Stimulated activated CD4-positive, alpha-beta T cell treated with anti-CD3 and anti-CD28 coated beads, Interleukin-2, amount 100 ng/mL, for 48 hours (primary cell): ENCODE measurements around the gene PORCN.
A peak's percentile ranks its signal among the peaks of the same experiment; 100 is the strongest.
"Not testable (repeated sequence)": the region's sequence is repeated elsewhere in the genome, so short reads cannot be mapped to it uniquely, and the experiment has no call there.

Source experiments
- DNase-seq, 2 donors: peaks; one replicate each; pipeline ENCODE4 v3.0.0-alpha.2; 2020

PORCN gene

DNA sequence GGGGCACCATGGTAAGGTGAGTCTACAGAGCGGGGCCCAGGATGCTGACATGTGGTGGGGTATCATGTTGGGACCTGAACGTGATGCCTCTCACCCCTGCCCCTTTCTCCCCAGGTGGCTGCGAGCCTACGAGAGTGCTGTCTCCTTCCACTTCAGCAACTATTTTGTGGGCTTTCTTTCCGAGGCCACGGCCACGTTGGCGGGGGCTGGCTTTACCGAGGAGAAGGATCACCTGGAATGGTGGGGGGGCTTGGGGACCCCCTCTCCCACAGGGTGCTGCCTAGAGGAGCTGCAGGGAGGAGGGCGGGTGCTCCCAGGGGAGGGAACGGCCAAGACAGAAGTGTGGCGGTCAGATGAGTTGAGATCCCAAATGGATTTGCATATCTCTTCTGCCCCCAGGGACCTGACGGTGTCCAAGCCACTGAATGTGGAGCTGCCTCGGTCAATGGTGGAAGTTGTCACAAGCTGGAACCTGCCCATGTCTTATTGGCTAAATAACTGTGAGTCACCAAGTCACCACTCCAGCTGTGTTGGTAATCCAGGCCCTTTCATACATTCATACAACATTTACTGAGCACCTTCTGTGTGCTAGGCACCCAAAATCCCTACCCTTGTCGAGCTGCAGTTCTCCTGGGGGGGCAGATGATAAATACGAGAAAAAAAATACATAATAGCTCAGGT lies 5.5 kb downstream of the PORCN start:
- no peak for DNase-seq

DNA sequence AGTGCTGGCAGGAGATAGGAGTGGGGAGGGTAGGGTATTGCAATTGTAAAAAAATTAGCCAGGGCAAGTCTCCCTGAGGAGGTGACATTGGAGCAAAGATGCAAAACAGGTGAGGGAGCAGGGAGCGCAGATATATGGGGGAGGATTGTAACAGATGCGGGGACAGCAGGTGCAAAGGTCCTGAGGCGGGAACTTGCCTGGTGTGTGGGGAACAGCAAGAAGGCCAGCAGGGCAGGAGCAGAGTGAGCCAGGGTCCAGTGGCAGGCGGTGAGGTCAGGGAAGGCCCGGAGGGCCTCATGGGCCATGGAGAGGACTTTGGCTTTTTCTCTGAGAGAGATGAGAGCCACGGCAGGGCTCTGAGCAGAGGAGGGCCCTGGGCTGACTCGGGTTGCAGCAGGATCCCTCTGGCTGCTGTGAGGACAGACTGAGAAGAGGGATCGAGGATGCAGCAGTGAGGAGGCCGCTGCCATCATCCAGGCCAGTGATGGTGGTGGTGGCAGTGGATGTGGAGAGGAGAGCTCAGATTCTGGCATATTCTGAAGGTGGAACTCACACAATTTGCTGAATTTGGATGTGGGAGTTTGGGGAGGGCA lies 6.2 kb downstream of the PORCN start:
- DNase-seq = no peak

GRCh38 chrX:48515842-48516241 lies 7.0 kb downstream of the PORCN start:
- DNase-seq = no peak

- DNase-seq = no peak
Measured at GRCh38 chrX:48516285-48516684, 7.5 kb downstream of the PORCN start.

DNA sequence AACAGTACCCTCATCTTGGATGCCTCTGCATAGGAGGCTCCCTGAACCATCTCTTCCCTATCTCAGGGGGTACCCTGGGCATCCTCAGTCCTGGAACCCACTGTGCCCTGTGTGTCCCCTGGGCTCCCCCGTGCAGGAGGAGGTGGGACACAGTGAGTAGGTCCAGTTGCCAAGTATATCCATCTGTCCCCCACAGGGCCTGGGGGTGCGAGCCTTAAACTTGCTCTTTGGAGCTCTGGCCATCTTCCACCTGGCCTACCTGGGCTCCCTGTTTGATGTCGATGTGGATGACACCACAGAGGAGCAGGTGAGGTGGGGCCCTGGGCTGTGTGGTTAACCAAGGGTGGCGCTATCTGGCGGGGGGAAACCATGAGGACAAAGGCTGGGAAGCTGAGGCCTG lies 8.2 kb downstream of the PORCN start:
- no peak for DNase-seq

GRCh38 chrX:48519481-48519880 lies 10.7 kb downstream of the PORCN start:
- DNase-seq = not testable (repeated sequence)

DNA sequence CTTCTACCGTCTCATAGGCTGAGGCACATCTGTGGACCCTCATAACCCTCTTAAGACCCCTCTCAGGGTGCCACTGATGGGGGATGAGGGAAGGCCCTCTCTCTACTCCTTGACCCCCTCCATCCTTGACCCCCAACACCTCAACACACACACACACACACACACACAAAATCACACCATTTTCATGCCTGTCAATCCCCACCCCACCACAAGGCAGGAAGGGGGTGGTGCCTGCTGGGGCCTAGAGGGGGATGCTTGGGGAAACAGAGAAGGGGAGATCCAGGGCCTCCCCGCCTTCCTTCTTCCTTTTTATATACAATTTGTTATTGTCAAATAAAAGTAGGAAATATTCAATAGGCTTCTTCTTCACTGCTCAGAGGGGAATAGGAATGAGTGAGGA lies 11.7 kb downstream of the PORCN start:
- no peak for DNase-seq

GRCh38 chrX:48520976-48521352 lies 12.2 kb downstream of the PORCN start:
- DNase-seq = no peak

DNA sequence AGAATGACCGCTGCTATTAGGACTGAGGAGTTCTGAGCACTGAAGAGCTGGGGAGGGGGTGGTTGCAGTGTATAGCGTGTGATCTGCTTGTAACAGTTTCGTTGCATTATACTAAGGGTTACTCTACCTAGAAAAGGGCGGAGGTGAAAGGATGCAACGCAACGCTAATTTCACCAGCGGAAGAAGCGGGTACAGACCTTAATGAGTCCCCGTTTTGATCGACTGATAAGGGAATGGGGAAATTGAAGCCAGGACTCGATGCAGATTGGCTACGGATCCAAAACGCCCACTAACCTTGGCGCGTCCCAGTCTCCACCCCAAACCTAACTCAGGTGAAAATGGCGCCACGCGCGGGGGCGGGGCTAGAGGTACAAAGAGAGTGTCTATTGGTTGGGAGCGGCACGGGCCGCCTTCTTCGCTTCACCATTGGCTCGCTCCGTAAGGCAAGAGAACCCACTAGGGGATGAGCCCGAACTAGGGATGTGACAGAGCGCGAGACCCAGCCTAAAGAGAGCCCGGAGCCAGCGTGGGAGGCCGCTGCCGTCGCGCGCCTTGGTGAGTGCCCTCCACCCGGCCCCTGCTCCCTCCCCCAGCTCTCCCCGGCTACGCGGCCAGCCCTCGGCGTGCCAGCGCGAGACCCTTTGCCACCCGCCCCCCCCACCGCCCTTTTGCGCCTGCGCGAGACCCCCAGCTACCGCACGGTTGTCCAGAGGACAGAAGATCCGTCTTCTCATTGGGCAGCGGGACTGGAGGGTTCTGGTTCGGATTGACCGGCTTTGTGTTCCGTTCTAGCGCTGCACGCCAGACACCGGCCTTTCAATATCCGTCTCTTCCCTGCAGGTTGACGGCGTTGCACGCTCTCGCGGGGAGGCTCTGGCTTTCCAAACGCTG lies 12.8 kb downstream of the PORCN start, which contains the start of gene EBP:
Gene EBP (plus strand): TSS at position 456 of the 891 bp plus-strand sequence. CDS start 1,964 bp downstream, outside the sequence.
- peak; percentile 90 for DNase-seq

DNA sequence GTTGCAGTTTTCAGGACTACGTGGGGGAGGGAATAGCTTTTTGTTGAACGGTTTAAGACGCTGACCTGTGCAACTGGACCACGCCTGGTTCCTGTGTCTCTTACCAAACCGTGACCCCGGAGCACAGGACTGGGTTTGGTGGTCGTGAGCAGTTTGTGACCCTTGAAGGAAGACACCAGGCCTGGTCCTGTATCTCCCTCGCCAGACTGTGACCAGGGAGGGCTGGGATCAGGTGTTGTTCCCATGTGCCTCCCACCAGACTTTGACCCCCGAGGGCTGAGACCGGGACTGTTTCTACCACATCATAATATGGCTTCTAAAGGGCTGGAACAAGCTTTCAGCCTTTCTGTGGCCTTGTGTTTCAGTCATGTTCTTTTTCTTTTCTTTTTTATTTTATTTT lies 13.5 kb downstream of the PORCN start:
- no peak for DNase-seq

DNA sequence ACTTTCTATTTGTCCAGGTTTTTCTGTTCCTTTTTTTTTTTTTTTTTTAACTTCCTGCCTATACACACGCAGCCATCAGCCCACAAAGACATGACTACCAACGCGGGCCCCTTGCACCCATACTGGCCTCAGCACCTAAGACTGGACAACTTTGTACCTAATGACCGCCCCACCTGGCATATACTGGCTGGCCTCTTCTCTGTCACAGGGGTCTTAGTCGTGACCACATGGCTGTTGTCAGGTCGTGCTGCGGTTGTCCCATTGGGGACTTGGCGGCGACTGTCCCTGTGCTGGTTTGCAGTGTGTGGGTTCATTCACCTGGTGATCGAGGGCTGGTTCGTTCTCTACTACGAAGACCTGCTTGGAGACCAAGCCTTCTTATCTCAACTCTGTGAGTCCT lies 14.9 kb downstream of the PORCN start:
- no peak for DNase-seq

DNA sequence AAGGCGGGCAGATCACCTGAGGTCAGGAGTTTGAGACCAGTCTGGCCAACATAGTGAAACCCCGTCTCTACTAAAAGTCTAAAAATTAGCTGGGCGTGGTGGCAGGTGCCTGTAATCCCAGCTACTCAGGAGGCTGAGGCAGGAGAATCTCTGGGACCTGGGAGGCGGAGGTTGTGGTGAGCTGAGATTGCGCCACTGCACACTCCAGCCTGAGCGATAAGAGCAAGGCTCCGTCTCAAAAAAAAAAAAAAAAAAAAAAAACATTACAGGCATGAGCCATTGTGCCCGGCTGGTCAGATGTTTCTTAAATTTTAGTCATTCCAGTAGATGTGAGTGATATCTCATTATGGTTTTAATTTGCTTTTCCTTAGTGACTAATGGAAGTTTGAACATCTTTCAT lies 17.1 kb downstream of the PORCN start:
- DNase-seq = not testable (repeated sequence)

DNA sequence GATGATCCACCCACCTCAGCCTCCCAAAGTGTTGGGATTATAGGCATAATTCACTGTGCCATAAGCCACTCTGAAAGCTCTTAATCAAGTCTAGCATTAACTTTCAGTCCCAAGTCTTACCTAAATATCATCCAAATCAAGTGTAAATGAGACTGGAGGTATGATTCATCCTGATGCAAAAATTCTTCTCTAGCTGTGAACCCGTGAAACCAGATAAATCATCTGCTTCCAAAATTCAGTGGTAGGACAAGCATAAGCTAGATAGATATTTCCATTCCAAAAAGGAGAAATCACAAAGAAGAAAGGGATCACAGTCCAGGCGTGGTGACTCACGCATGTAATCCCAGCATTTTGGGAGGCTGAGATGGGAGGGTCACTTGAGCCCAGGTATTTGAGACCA lies 21.9 kb downstream of the PORCN start:
- DNase-seq = no peak

GRCh38 chrX:48531358-48531959 lies 22.7 kb downstream of the PORCN start:
- no peak for DNase-seq

DNA sequence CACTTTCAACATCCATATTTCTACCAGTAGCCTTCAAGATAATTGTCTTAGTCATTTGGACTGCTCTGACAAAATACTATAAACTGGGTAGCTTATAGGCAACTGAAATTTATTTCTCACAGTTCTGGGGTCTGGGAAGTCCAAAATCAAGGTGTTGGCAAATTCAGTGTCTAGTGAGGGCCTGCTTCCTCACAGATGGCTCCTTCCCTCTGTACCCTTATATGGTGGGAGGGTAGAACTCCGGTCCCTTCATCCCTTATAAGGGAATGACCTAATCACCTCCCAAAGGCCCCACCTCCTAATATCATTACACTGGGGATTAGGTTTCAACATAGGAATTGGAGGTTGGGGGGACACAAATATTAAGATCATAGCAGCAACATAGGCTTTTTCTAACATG lies 23.4 kb downstream of the PORCN start:
- no peak for DNase-seq

DNA sequence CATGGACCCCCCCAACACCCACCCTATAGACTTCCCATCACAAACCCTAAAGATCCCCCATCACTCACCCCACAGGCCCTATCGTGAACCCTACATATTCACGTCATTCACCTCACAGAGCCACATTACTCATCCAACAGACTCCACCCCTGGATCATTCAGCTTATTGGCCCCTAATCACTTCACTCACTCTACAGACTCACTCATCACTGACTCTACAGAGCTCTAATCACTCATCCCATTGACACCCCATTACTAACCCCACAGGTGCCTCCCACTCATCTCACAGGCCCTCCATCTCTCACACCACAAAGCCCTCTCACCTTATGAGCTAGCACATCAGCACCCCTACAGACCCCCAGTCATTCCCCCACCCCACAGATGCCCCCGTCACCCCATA lies 24.4 kb downstream of the PORCN start:
- DNase-seq = no peak

DNA sequence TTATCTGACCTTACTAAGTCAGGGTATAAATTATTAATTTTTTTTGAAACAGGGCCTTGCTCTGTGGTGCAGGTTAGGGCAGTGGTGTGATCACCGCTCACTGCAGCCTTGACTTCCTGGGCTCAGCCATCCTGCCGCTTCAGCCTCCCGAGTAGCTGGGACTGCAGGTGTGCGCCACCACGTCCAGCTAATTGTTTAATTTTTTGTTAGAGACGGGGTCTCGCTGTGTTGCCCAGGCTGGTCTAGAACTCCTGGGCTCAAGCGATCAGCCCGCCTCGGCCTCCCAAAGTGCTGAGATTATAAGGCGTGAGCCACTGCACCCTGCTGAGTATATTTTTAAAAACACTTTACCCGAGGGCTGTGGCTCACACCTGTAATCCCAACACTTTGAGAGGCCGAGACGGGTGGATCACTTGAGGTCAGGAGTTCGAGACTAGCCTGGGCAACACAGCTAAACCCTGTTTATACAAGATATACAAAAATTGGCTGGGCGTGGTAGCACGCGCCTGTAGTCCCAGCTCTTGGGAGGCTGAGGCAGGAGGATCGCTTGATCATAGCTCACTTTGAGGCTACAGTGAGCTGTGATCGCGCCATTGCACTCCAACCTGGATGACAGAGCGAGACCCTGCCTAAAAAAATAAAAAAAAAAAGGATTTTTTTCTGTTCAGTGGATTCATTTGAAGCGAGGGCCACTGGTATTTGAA lies 30.0 kb downstream of the PORCN start:
- DNase-seq = no peak

- DNase-seq = peak; percentile 87 to 90
Measured at GRCh38 chrX:48539345-48540027, 30.7 kb downstream of the PORCN start, which contains the start of gene TBC1D25. Gene TBC1D25 (plus strand): TSS chrX:48539714. CDS start chrX:48539798, 84 bp downstream.

GRCh38 chrX:48540028-48540375 lies 31.2 kb downstream of the PORCN start:
- DNase-seq = peak; percentile 32 to 43

- DNase-seq = no peak
Measured at GRCh38 chrX:48540480-48540879, 31.7 kb downstream of the PORCN start.

GRCh38 chrX:48541140-48541814 lies 32.5 kb downstream of the PORCN start:
- DNase-seq = no peak

GRCh38 chrX:48548871-48549270 lies 40.1 kb downstream of the PORCN start:
- no peak for DNase-seq
